Activated naive CD4-positive, alpha-beta T cell treated with anti-CD3 and anti-CD28 coated beads, Interleukin-2, amount 50 U/mL, for 72 hours (primary cell): Measurements from ENCODE around the gene LRCH3. TPM values are rescaled to one million over a fixed set of nuclear protein-coding genes. Genes with fewer than 3 reads are reported as not detected.
"Not testable (repeated sequence)": the region's sequence is repeated elsewhere in the genome, so short reads cannot be mapped to it uniquely, and the experiment has no call there.

ENCODE experiments used
- ATAC-seq, 2 donors: fragments of 150-1000 bp; cut with Tn5 transposase; 2 replicates each; pipeline ENCODE4 v1.10.0; 2021; ENCODE audit warnings: mild to moderate bottlenecking in 2 of 2, moderate library complexity in 2 of 2
- DNase-seq, 2 donors: peaks; one replicate each; pipeline ENCODE4 v3.0.0; 2021 to 2022; ENCODE audit warnings: low spot score in 2 of 2
- H3K27ac Mint-ChIP-seq, 2 donors: one replicate each; pipeline ENCODE4 v1.8.0; 2022; ENCODE audit warnings: mild to moderate bottlenecking in 2 of 2, mixed read lengths in 2 of 2
- H3K36me3 Mint-ChIP-seq, 2 donors: one replicate each; pipeline ENCODE4 v1.8.0; 2022; ENCODE audit warnings: mixed read lengths in 2 of 2
- H3K9me3 Mint-ChIP-seq, 2 donors: one replicate each; pipeline ENCODE4 v1.8.0; 2022; ENCODE audit warnings: mixed read lengths in 2 of 2
- total RNA-seq, 2 donors: library from RNA; stranded (reverse); gene quantifications; one replicate each; pipeline ENCODE4 v1.2.3, GENCODE V29; 2022

LRCH3 gene
- total RNA-seq, 2 donors from 2014 or later, result 25.0 to 74.9 TPM

DNA sequence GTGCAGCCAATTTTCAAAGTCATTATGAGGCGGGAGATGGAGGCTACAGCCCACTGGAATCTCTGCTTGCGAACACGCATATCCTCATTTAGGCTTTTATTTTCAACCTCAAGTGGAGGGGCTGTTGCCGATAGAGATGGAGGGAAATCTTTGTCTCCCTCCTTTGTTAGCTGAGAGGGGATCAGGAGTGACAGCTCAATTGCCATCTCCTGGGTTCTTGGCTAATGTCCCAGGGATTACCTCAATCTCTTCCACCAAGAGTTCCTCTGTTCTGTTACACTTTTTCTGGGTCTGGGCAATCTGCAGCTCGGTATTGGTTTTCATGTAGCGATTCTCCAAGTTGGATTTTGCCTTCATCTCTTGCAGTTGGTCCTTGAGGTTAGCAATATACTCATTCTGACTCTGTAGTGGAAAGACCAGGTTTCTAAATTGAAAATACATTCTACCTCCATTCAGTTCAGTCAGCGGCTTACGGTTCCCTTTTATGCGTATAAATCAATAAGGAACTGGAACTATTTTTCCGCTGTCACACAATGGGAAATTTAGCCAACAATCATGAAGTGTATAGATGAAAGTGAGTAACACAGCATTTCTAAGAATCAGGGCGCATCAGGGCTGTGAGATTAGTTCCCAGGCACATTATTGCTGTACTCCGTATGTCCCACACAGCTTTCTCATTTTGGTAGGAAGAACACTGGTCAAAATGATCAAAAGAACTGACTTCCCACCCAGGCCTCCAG lies 122.8 kb downstream of the LRCH3 start:
- no peak for DNase-seq
- no peaks in the 10 kb centered on the region for H3K9me3 Mint-ChIP-seq
- H3K36me3 Mint-ChIP-seq, result peaks cover 0 to under 1% of the 10 kb centered on the region in 2 donors
- H3K27ac Mint-ChIP-seq, result no peak overlapping the region
- ATAC-seq, result peak; percentile 36 to 58

DNA sequence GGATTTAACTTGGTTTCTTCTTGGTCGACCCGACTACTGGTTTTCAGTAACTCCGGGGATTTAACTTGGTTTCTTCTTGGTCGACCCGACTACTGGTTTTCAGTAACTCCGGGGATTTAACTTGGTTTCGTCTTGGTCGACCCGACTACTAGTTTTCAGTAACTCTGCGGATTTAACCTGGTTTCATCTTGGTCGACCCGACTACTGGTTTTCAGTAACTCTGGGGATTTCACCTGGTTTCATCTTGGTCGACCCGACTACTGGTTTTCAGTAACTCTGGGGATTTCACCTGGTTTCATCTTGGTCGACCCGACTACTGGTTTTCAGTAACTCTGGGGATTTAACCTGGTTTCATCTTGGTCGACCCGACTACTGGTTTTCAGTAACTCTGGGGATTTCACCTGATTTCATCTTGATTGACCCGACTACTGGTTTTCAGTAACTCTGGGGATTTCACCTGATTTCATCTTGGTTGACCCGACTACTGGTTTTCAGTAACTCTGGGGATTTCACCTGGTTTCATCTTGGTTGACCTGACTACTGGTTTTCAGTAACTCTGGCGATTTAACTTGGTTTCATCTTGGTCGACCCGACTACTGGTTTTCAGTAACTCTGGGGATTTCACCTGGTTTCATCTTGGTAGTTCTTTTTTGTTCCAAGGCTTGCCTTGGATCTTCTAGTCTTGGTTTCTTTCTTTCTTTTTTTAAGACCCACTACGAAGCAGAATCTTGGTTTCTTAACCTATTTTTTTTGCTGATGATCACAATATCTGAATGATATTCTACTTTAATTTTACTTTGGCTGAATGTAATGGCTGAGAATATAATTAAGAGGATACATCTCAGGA lies 130.6 kb downstream of the LRCH3 start:
- ATAC-seq, DNase-seq, H3K36me3 Mint-ChIP-seq, H3K9me3 Mint-ChIP-seq: not testable (repeated sequence)
- H3K27ac Mint-ChIP-seq, result peak overlapping the region in 1 of 2 donors; percentile 75

DNA sequence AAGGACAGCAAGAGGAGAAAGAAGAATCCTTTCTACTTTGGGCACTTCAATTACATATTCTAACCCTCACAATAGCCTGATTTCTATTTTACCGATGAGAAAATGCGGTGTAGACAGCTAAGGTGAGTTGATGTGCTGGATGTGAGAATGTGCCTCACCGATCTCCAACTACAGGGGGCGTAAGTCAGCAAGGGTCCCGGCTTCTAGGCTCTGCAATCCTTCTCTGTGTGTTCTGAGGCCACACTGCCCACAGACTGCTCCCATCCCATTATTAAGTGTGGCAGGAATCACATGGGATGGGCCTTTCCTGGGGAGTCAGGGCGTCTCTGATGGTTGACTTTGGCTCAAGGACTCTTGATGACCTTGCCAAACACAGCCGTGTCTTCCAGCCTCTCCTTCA lies 135.4 kb downstream of the LRCH3 start:
- DNase-seq (no peak), ATAC-seq (no peak)
- H3K36me3 Mint-ChIP-seq, result peaks cover 6 to 11% of the 10 kb centered on the region in 2 donors
- H3K9me3 Mint-ChIP-seq, result no peaks in the 10 kb centered on the region
- H3K27ac Mint-ChIP-seq, result no peak overlapping the region

DNA sequence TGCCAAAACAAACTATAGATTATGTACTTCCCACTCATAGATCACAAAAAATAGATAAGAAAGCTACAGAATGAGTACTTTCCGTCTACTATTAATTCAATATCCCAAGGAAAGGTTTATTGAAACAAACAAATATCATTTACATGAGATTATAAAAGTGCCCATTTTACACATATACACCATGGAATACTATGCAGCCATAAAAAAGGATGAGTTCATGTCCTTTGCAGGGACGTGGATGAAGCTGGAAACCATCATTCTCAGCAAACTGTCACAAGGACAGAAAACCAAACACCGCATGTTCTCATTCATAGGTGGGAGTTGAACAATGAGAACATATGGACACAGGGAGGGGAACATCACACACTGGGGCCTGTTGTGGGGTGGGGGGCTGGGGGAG lies 136.5 kb downstream of the LRCH3 start:
- H3K9me3 Mint-ChIP-seq, H3K27ac Mint-ChIP-seq, ATAC-seq, H3K36me3 Mint-ChIP-seq, DNase-seq: not testable (repeated sequence)

DNA sequence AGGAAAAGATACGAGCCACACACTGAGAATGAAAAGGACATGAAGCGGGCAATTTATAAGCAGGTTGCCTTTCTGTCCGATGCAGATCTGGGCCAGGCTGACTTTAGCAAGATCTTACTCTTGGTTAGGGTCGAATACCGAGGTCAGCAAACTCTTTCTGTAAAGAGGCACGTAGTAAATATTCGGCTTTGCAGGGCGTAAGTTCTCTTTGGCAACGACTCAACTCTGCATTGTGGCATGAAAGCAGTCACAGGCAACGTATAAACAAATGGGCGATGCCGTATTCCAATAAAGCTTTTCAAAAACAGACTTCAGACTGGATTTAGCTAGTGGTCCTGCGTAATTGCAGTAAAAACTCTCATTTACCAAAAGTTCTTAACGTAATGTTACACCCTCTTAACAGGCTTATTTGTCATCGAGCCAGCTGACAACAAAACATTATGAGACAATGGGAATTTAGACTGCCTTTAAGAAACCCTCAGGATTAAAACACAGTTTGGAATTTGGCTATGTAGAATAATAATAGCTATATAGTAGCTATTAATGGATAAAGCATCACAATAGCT lies 145.8 kb downstream of the LRCH3 start:
- Mint-ChIP-seq H3K27ac (no peak overlapping the region), H3K36me3 (no peaks in the 10 kb centered on the region), H3K9me3 (no peaks in the 10 kb centered on the region)
- DNase-seq (no peak), ATAC-seq (no peak)

Other genes starting within 250 kb of the LRCH3 start
- 100 to 1,000 TPM in 1 of 2 donors, 10 to 100 TPM in 1; 57.3 to 131 TPM for gene BDH1, start 235.3 kb upstream of the LRCH3 start, total RNA-seq
- gene RUBCN, start 54.4 kb upstream of the LRCH3 start, total RNA-seq, result 10 to 100 TPM; 26.0 to 49.3 TPM
- 10 to 100 TPM; 23.1 to 29.4 TPM for gene FYTTD1, start 41.4 kb upstream of the LRCH3 start, total RNA-seq
- 1,000 to 10,000 TPM; 1,604 to 1,708 TPM for gene RPL35A, start 158.9 kb downstream of the LRCH3 start, total RNA-seq
- gene LMLN, start 169.0 kb downstream of the LRCH3 start, total RNA-seq, result 1 to 10 TPM; 2.4 to 8.4 TPM